Thyroid gland (tissue), 4 donors: Measurements from ENCODE around the gene SPG7. TPM values are rescaled to one million over a fixed set of nuclear protein-coding genes. Genes with fewer than 3 reads are reported as not detected.

Source experiments
- DNase-seq, 2 donors: peaks; one replicate each; pipeline ENCODE4 v3.0.0-alpha.2; 2019
- H3K27ac ChIP-seq, 3 donors: fragments of 200-600 bp; sonication (generic); 1 replicate in 2 of 3; 2 replicates in 1 of 3; pipeline ENCODE4 v1.5.1; 2016 to 2019; ENCODE audit warnings: mild to moderate bottlenecking in 1 of 3, moderate library complexity in 1 of 3
- H3K27me3 ChIP-seq: fragments of 200-600 bp; sonication (generic); one replicate; pipeline ENCODE4 v1.5.1; 2019
- H3K36me3 ChIP-seq, 2 donors: fragments of 200-600 bp; sonication (generic); one replicate each; pipeline ENCODE4 v1.5.1; 2016 to 2019
- H3K4me1 ChIP-seq, 2 donors: fragments of 200-600 bp; sonication (generic); one replicate each; pipeline ENCODE4 v1.5.1; 2017 to 2019
- H3K4me3 ChIP-seq, 3 donors: fragments of 200-600 bp; sonication (generic); replicated peaks in 1 of 3; 1 replicate in 2 of 3; 2 replicates in 1 of 3; pipeline ENCODE4 v1.5.1; 2016; ENCODE audit warnings: mild to moderate bottlenecking in 1 of 3
- H3K9me3 ChIP-seq: fragments of 200-600 bp; sonication (generic); one replicate; pipeline ENCODE4 v1.5.1; 2017
- CTCF ChIP-seq, 6 experiments: fragments of 200-600 bp in 3 of 6; fragments of 450-650 bp in 3 of 6; sonication (generic) in 3 of 6; IDR thresholded peaks; one replicate each; pipeline ENCODE4 v1.5.1; 2016 to 2019; ENCODE audit warnings: antibody characterized with exemption in 6 of 6, mild to moderate bottlenecking in 2 of 6, inconsistent platforms in 1 of 6, moderate library complexity in 1 of 6
- POLR2A ChIP-seq, 2 donors: fragments of 450-650 bp; IDR thresholded peaks; one replicate each; pipeline ENCODE4 v1.6.1; 2017; ENCODE audit warnings: antibody characterized with exemption in 2 of 2, mild to moderate bottlenecking in 2 of 2, moderate library complexity in 1 of 2
- WGBS, 2 donors: methylation state at CpG; one replicate each; pipeline ENCODE4 v1.1.5; 2017; 5-methylcytosine and 5-hydroxymethylcytosine counted together
- intact Hi-C: fragments of 100-400 bp; cut with DNase I; formaldehyde crosslinking; loops from one replicate; pipeline ENCODE4 v1.15.1; 2023
- total RNA-seq, 4 donors: library from RNA; depleted of rRNA; stranded (reverse); fragments of >200 nt; gene quantifications; one replicate each; pipeline ENCODE4 v1.2.3, GENCODE V29; 2016

SPG7 gene
- total RNA-seq, 4 donors from 2014 or later: 218 to 392 (median 285) TPM

- no peak for TF ChIP-seq CTCF (IDR thresholded peaks at IDR 0.05)
- TF ChIP-seq POLR2A (IDR thresholded peaks at IDR 0.05): no peak
- DNase-seq: no peak
- Histone ChIP-seq H3K27me3 (no peaks in the 10 kb centered on the region), H3K36me3 (peaks cover 39 to 48% of the 10 kb centered on the region in 2 donors), H3K9me3 (no peaks in the 10 kb centered on the region), H3K4me3 (no peak overlapping the region), H3K27ac (no peak overlapping the region), H3K4me1 (no peaks in the 10 kb centered on the region)
- 93% methylated on average over 19 of the region's 21 CpGs for WGBS, 2 donors
- intact Hi-C loops: no loop called here
Measured at GRCh38 chr16:89541792-89542191, 33.6 kb downstream of the SPG7 start.

- intact Hi-C loops: no loop called here
- Histone ChIP-seq H3K4me1 (no peaks in the 10 kb centered on the region), H3K27me3 (no peaks in the 10 kb centered on the region), H3K27ac (no peak overlapping the region), H3K36me3 (peaks cover 44 to 48% of the 10 kb centered on the region in 2 donors), H3K9me3 (no peaks in the 10 kb centered on the region), H3K4me3 (no peak overlapping the region)
- DNase-seq: no peak
- WGBS, 2 donors: 90 to 93% methylated on average over 11 of the region's 11 CpGs
- TF ChIP-seq POLR2A (IDR thresholded peaks at IDR 0.05) (no peak), CTCF (IDR thresholded peaks at IDR 0.05) (no peak)
Measured at GRCh38 chr16:89544113-89544512, 35.9 kb downstream of the SPG7 start.

- 94 to 95% methylated on average over 13 of the region's 13 CpGs for WGBS, 2 donors
- H3K4me1 ChIP-seq: no peaks in the 10 kb centered on the region
- TF ChIP-seq POLR2A (IDR thresholded peaks at IDR 0.05) (no peak), CTCF (IDR thresholded peaks at IDR 0.05) (no peak)
- H3K27ac ChIP-seq: no peak overlapping the region
- DNase-seq: no peak
- H3K4me3 ChIP-seq: no peak overlapping the region
- intact Hi-C loops: no loop called here
- H3K9me3 ChIP-seq: no peaks in the 10 kb centered on the region
- H3K36me3 ChIP-seq: peaks cover 49 to 52% of the 10 kb centered on the region in 2 donors
- no peaks in the 10 kb centered on the region for H3K27me3 ChIP-seq
Measured at GRCh38 chr16:89544713-89545043, 36.5 kb downstream of the SPG7 start.

- 93% methylated on average over 17 of the region's 17 CpGs for WGBS, 2 donors
- Histone ChIP-seq H3K27ac (no peak overlapping the region), H3K4me3 (no peak overlapping the region), H3K27me3 (no peaks in the 10 kb centered on the region), H3K4me1 (no peaks in the 10 kb centered on the region), H3K9me3 (no peaks in the 10 kb centered on the region), H3K36me3 (peaks cover 50 to 52% of the 10 kb centered on the region in 2 donors)
- intact Hi-C loops: no loop called here
- DNase-seq: no peak
- no peak for TF ChIP-seq CTCF (IDR thresholded peaks at IDR 0.05)
- no peak for TF ChIP-seq POLR2A (IDR thresholded peaks at IDR 0.05)
Measured at GRCh38 chr16:89545044-89545830, 37.0 kb downstream of the SPG7 start.

GRCh38 chr16:89545831-89546574, 37.8 kb downstream of the SPG7 start:
- Histone ChIP-seq H3K27ac (no peak overlapping the region), H3K4me1 (no peaks in the 10 kb centered on the region), H3K27me3 (no peaks in the 10 kb centered on the region), H3K36me3 (peaks cover 53 to 54% of the 10 kb centered on the region in 2 donors), H3K4me3 (no peak overlapping the region), H3K9me3 (no peaks in the 10 kb centered on the region)
- 92 to 95% methylated on average over 24 to 26 of the region's 26 CpGs for WGBS, 2 donors
- TF ChIP-seq CTCF (IDR thresholded peaks at IDR 0.05) (no peak), POLR2A (IDR thresholded peaks at IDR 0.05) (no peak)
- DNase-seq: no peak
- intact Hi-C loops: no loop called here
